ENCODE data around the gene ERCC8. TPM values are rescaled to one million over a fixed set of nuclear protein-coding genes. Genes with fewer than 3 reads are reported as not detected.
A peak's percentile ranks its signal among the peaks of the same experiment; 100 is the strongest.

ERCC8 gene
- total RNA-seq, 2 donors from 2014 or later = 8.9 to 9.1 TPM

DNA sequence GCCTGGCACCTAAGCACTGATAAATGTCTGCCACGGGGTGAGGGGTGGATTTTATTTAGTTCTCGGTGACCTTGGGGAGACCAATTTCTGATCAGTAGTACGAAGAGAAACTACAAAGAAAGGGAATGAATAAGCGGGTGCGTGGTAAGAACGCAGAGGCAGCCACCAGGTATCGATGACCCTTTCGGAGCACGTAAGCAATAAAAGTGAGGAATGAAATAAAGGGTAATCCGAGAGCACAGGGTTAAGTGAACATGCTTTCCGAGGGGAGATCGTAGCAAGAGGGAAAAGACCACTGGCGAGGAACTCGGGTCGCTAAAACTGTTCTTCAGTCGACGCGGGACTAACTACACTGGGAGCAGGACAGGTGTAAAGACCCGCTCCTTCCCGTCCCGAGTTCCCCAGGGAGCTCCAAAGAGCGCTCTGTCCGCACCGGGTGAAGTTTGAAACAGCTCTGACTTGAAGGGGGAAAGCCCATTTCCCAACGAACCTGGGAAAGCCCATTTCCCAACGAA is 101.9 kb downstream of the ERCC8 start:
- ATAC-seq = no peak

DNA sequence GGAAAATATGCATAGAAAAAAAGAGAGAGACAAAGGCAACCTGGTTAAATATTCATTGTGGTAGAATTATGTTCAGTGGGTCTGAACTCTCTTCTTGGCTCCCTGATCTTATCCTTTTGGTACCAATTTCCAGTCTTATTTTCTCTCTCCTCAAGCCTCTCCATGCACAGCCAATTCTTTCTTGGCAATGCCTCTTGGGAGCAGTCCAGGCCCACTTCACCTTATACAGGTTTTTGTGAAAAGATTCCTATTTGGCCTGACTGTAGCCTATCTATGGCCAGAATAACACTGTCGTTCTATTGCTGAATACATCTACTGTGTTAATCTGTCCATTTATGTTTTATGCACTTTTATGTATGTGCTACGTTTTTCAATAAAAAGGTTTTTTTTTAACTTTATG is 103.5 kb downstream of the ERCC8 start:
- ATAC-seq (no peak), DNase-seq (ENCODE audit: low spot score) (no peak)
- no peak overlapping the region for H3K27ac Mint-ChIP-seq
- H3K4me1 Mint-ChIP-seq (ENCODE audit: low read depth in 2 of 2) = no peaks in the 10 kb centered on the region
- no peaks in the 10 kb centered on the region for H3K36me3 Mint-ChIP-seq
- H3K4me3 Mint-ChIP-seq = no peak overlapping the region
- H3K9me3 Mint-ChIP-seq = no peaks in the 10 kb centered on the region
- peaks cover 24 to 41% of the 10 kb centered on the region in 2 donors for H3K27me3 Mint-ChIP-seq

More for the DNA sequence above, 101.9 kb downstream of the ERCC8 start:
- H3K27ac Mint-ChIP-seq = no peak overlapping the region
- no peak for DNase-seq (ENCODE audit: low spot score)
- H3K27me3 Mint-ChIP-seq = peaks cover 28 to 47% of the 10 kb centered on the region in 2 donors
- H3K9me3 Mint-ChIP-seq = no peaks in the 10 kb centered on the region
- no peaks in the 10 kb centered on the region for H3K4me1 Mint-ChIP-seq (ENCODE audit: low read depth in 2 of 2)
- no peaks in the 10 kb centered on the region for H3K36me3 Mint-ChIP-seq
- peak overlapping the region; percentile 72 for H3K4me3 Mint-ChIP-seq

DNA sequence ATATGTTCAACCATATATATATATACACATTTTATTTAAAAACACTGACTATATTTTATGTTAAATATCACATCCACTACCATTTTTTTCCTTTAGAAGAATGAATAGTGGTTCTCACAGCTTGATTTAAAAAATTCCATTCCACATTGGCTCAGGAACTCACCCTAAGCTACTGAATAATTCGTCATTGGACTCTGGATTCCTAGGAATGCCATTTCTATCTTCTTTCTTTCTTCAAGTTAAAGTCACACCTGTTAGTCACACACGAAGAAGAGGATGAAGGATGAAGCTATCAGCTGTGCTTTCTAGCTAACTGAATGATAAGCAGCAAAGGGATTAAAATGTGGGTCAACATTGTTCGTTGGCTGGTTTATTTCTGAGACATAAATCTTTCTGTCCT is 108.7 kb downstream of the ERCC8 start:
- no peak overlapping the region for H3K4me3 Mint-ChIP-seq
- H3K27me3 Mint-ChIP-seq = no peaks in the 10 kb centered on the region
- H3K9me3 Mint-ChIP-seq = no peaks in the 10 kb centered on the region
- DNase-seq (ENCODE audit: low spot score) (no peak), ATAC-seq (no peak)
- no peak overlapping the region for H3K27ac Mint-ChIP-seq
- H3K4me1 Mint-ChIP-seq (ENCODE audit: low read depth in 2 of 2) = no peaks in the 10 kb centered on the region
- H3K36me3 Mint-ChIP-seq = no peaks in the 10 kb centered on the region

DNA sequence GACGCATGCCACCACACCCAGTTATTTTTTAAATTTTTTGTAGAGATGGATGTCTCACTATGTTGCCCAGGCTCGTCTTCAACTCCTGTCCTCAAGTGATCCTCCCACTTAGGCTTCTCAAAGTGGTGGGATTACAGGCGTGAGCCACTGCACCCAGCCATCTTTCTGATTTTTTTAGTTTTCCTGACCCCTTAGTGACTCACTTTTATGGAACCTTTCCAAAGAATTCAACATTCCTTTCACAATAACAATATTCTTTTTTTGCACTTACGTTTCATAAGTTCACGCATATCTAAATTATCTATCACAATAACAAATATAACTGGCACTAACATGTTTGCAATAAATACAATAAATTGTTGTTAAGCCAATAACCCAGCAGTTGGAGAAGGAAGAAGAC is 109.3 kb downstream of the ERCC8 start:
- Mint-ChIP-seq H3K36me3 (no peaks in the 10 kb centered on the region), H3K27me3 (no peaks in the 10 kb centered on the region), H3K9me3 (no peaks in the 10 kb centered on the region), H3K27ac (no peak overlapping the region), H3K4me1 (ENCODE audit: low read depth in 2 of 2) (no peaks in the 10 kb centered on the region), H3K4me3 (no peak overlapping the region)
- ATAC-seq (no peak), DNase-seq (ENCODE audit: low spot score) (no peak)

DNA sequence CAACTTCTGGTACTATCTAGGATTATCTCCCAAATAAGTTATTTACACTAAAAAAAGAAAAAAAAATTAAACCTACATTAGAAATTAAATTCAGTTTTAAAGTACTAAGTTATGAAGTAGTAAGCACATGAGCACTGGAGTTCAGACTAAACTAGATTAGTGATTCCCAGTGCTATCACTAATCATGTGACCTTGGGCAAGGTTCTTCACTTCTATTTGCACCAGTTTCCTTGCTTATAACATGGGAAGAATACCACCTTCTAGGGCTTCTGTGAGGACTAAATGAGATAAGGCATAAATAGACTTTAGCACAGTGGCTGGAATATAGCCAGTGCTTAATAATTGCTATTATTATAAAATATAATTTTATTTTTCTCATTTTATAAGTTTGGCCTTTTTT is 111.3 kb downstream of the ERCC8 start:
- ATAC-seq = no peak
- no peak for DNase-seq (ENCODE audit: low spot score)
- Mint-ChIP-seq H3K4me1 (ENCODE audit: low read depth in 2 of 2) (no peaks in the 10 kb centered on the region), H3K27ac (no peak overlapping the region), H3K4me3 (no peak overlapping the region), H3K9me3 (no peaks in the 10 kb centered on the region), H3K27me3 (peaks cover 0 to 3% of the 10 kb centered on the region in 2 donors), H3K36me3 (no peaks in the 10 kb centered on the region)

DNA sequence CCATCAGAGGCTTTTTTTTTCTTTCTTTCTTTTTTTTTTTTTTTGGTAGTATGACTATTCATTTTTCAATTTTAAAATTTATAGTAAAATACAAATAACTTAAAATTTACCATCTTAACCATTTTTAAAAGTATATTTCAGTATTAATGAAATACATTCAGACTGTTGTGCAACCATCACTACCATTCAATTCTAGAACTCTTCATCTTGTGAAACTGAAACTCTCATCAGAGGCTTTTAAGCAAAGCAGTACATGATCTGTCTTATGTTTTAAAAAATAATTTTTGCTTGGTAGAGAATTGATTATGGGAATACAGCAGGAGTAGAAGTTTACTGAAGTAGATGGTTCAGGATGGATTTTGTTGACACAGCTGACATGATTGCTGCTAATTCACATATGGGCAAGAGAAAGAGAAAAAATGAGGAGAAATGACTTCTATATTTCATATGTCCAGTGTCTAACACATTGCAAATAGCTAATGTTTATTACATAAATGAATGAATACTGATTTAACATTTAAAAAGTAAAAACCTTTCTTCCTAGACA is 114.2 kb downstream of the ERCC8 start:
- H3K27ac Mint-ChIP-seq = no peak overlapping the region
- ATAC-seq = no peak
- DNase-seq (ENCODE audit: low spot score) = no peak
- peaks cover 6 to 9% of the 10 kb centered on the region in 2 donors for H3K27me3 Mint-ChIP-seq
- no peaks in the 10 kb centered on the region for H3K36me3 Mint-ChIP-seq
- H3K4me1 Mint-ChIP-seq (ENCODE audit: low read depth in 2 of 2) = no peaks in the 10 kb centered on the region
- H3K4me3 Mint-ChIP-seq = no peak overlapping the region
- H3K9me3 Mint-ChIP-seq = no peaks in the 10 kb centered on the region

DNA sequence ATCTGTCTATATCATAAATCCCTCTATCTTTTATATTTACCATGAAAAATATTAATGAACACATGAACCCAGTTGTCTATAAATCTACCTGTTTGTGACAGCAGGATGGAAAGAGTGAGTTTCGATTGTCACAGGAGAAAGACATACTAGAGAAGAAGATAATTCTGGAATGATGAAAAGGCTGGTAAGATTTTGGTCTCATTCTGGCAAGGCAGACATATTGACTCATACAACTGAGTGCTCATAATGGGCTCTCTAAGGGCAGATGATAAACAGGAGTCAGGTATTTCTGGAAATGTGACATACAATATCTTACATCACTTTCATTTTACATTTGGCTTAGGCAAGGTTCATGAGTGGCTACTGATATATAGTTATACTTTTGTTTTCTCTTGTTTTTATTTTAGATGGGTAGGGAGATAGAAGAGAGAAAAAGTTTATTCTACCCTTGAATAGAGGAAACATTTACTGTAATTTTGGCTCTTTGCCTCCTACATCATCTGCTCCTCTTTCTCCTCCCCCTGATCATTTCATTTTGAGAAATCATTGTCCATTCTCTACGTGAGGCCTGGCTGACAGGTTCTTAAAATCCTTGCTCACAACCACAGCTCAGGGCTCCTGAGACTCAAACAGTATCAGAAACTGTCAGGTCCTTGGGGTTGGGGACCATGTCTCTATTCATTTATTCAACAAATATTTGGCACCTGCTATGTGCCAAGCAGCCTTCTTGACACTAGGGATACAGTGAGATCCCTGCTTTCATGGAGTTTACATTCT is 115.2 kb downstream of the ERCC8 start:
- H3K36me3 Mint-ChIP-seq = no peaks in the 10 kb centered on the region
- no peak for ATAC-seq
- H3K27me3 Mint-ChIP-seq = peaks cover 6 to 9% of the 10 kb centered on the region in 2 donors
- no peak overlapping the region for H3K4me3 Mint-ChIP-seq
- DNase-seq (ENCODE audit: low spot score) = no peak
- H3K27ac Mint-ChIP-seq = no peak overlapping the region
- H3K9me3 Mint-ChIP-seq = no peaks in the 10 kb centered on the region
- H3K4me1 Mint-ChIP-seq (ENCODE audit: low read depth in 2 of 2) = no peaks in the 10 kb centered on the region

DNA sequence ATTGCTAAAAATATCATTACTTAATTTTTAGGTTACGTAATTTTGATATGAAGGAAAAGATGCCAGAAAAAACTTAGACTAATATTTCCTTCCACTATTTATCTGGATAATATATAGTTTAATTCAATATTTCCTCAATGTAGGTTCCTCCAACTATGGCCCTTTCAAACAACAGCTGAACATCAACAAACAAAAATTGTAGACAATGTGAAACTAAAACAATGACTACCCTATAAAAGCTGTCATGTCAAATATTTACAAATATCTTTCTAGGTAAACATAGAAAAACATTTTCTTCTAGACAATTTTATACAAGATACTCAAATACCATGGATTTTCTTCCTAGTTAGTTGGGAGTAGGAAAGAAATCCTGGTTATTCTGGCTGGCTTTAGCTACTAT is 117.7 kb downstream of the ERCC8 start:
- Mint-ChIP-seq H3K27ac (no peak overlapping the region), H3K9me3 (no peaks in the 10 kb centered on the region), H3K36me3 (no peaks in the 10 kb centered on the region), H3K27me3 (peaks cover 6 to 9% of the 10 kb centered on the region in 2 donors), H3K4me3 (no peak overlapping the region), H3K4me1 (ENCODE audit: low read depth in 2 of 2) (no peaks in the 10 kb centered on the region)
- DNase-seq (ENCODE audit: low spot score) (no peak), ATAC-seq (no peak)

DNA sequence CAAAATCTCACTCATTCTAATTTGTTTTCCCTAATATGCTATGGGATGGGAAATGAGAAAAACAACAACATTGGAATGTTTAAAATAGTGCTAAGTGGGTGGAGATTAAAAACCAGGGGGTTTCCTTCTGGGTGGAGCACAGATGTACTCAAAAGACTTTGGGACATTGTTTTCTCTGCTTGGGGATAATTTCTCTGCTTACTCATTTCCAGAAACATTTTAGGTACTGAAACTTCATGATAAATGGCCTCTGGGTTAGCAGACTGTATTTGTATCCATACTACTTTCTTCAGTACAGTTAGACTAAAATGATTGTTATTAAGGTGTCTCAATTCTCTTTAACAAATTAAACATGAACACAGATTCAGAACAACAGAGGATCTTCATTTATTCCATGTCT is 118.2 kb downstream of the ERCC8 start:
- Mint-ChIP-seq H3K4me3 (no peak overlapping the region), H3K27me3 (peaks cover 6 to 9% of the 10 kb centered on the region in 2 donors), H3K27ac (no peak overlapping the region), H3K36me3 (no peaks in the 10 kb centered on the region), H3K9me3 (no peaks in the 10 kb centered on the region), H3K4me1 (ENCODE audit: low read depth in 2 of 2) (no peaks in the 10 kb centered on the region)
- DNase-seq (ENCODE audit: low spot score) (no peak), ATAC-seq (no peak)

Other genes with a start within 250 kb of the ERCC8 start
- 10 to 100 TPM; 14.8 to 30.0 TPM for gene DEPDC1B, start 244.9 kb downstream of the ERCC8 start, total RNA-seq
- under 1 TPM in 1 of 2 donors, not detected in 1; 0.42 TPM for gene ELOVL7, start 100.8 kb downstream of the ERCC8 start, total RNA-seq
- gene NDUFAF2, start 135 bp upstream of the ERCC8 start, total RNA-seq = 10 to 100 TPM; 18.6 to 29.3 TPM
- gene SMIM15, start 217.4 kb upstream of the ERCC8 start, total RNA-seq = 10 to 100 TPM; 64.7 to 74.9 TPM